Omental fat pad (tissue), 4 donors: ENCODE data around the gene PTPRK. TPM values are rescaled to one million over a fixed set of nuclear protein-coding genes. Genes with fewer than 3 reads are reported as not detected.

Experiments used
- ATAC-seq: fragments of 150-250 bp; one replicate; pipeline ENCODE4 v1.9.1; 2016; ENCODE audit warnings: mild to moderate bottlenecking, moderate library complexity; ENCODE audit not compliant: low FRiP score
- DNase-seq: peaks from one replicate; pipeline ENCODE4 v3.0.0-alpha.2; 2019; ENCODE audit warnings: low spot score
- CTCF ChIP-seq, 3 donors: fragments of 450-650 bp; IDR thresholded peaks; one replicate each; pipeline ENCODE4 v1.5.1; 2016 to 2017; ENCODE audit warnings: antibody characterized with exemption in 3 of 3, mild to moderate bottlenecking in 3 of 3, moderate library complexity in 2 of 3
- total RNA-seq, 4 donors: library from RNA; depleted of rRNA; stranded (reverse); fragments of >200 nt; gene quantifications; one replicate each; pipeline ENCODE4 v1.1.0, GENCODE V29; 2016

Gene PTPRK
- total RNA-seq, 4 donors from 2014 or later, result 16.2 to 32.6 (median 20.9) TPM

- no peak for TF ChIP-seq CTCF (IDR thresholded peaks at IDR 0.05)
- ATAC-seq, result no peak
- DNase-seq, result no peak
Observed at GRCh38 chr6:128517124-128517523, 3.3 kb downstream of the PTPRK start.

GRCh38 chr6:128516514-128516898, 3.9 kb downstream of the PTPRK start:
- DNase-seq (no peak), ATAC-seq (no peak)
- TF ChIP-seq CTCF (IDR thresholded peaks at IDR 0.05), result no peak

- TF ChIP-seq CTCF (IDR thresholded peaks at IDR 0.05), result no peak
- ATAC-seq, result no peak
- DNase-seq, result no peak
Observed at GRCh38 chr6:128515550-128516513, 4.6 kb downstream of the PTPRK start.

GRCh38 chr6:128513878-128514277, 6.5 kb downstream of the PTPRK start:
- DNase-seq (no peak), ATAC-seq (no peak)
- no peak for TF ChIP-seq CTCF (IDR thresholded peaks at IDR 0.05)

GRCh38 chr6:128512296-128512695, 8.1 kb downstream of the PTPRK start:
- no peak for DNase-seq
- TF ChIP-seq CTCF (IDR thresholded peaks at IDR 0.05), result no peak
- ATAC-seq, result no peak

- DNase-seq (no peak), ATAC-seq (no peak)
- TF ChIP-seq CTCF (IDR thresholded peaks at IDR 0.05), result no peak
Observed at GRCh38 chr6:128511506-128511905, 8.9 kb downstream of the PTPRK start.

GRCh38 chr6:128509709-128510108, 10.7 kb downstream of the PTPRK start:
- DNase-seq (no peak), ATAC-seq (no peak)
- no peak for TF ChIP-seq CTCF (IDR thresholded peaks at IDR 0.05)
